DMS153 (cell line): ENCODE results near the gene MPC1L.
A peak's percentile ranks its signal among the peaks of the same experiment; 100 is the strongest.

ENCODE experiments used
- DNase-seq: peaks from one replicate; lab custom pipeline; 2025; lab: John Stamatoyannopoulos, UW

The MPC1L gene

GRCh38 chrX:40628506-40628905, 5.3 kb downstream of the MPC1L start:
- no peak for DNase-seq

- no peak for DNase-seq
These were observed 9.0 kb downstream of the MPC1L start for GRCh38 chrX:40632199-40632598.

GRCh38 chrX:40637687-40638086, 14.5 kb downstream of the MPC1L start:
- DNase-seq, result no peak

- DNase-seq, result no peak
These were observed 20.9 kb downstream of the MPC1L start for GRCh38 chrX:40644176-40644575.

- DNase-seq, result no peak
These were observed 21.7 kb downstream of the MPC1L start for GRCh38 chrX:40644821-40645358.

- DNase-seq, result no peak
These were observed 23.5 kb downstream of the MPC1L start for GRCh38 chrX:40646489-40647306.

- DNase-seq, result peak; percentile 77
These were observed 24.3 kb downstream of the MPC1L start, which contains the start of gene CXorf38 for GRCh38 chrX:40647307-40648197. Gene CXorf38, minus strand, starts transcription at chrX:40647561. Its CDS starts 41 bp downstream, at chrX:40647520.

- DNase-seq, result no peak
These were observed 28.5 kb downstream of the MPC1L start for GRCh38 chrX:40651620-40652223.

- no peak for DNase-seq
These were observed 29.4 kb downstream of the MPC1L start for GRCh38 chrX:40652664-40653063.

GRCh38 chrX:40653535-40653934, 30.3 kb downstream of the MPC1L start:
- DNase-seq, result no peak

- DNase-seq, result no peak
These were observed 37.2 kb downstream of the MPC1L start for GRCh38 chrX:40660381-40660780.

GRCh38 chrX:40661489-40661888, 38.3 kb downstream of the MPC1L start:
- no peak for DNase-seq

GRCh38 chrX:40663078-40663740, 40.0 kb downstream of the MPC1L start:
- no peak for DNase-seq

- DNase-seq, result no peak
These were observed 40.8 kb downstream of the MPC1L start for GRCh38 chrX:40663880-40664630.

GRCh38 chrX:40671126-40671525, 47.9 kb downstream of the MPC1L start:
- no peak for DNase-seq
